BLaER1 (cell line): ENCODE data around the gene BICD2.
A peak's percentile ranks its signal among the peaks of the same experiment; 100 is the strongest.

Experiments used
- H3K27ac ChIP-seq: shearing (Covaris generic); formaldehyde crosslinking; 2 replicates; pipeline ENCODE4 v1.8.1; 2022
- H3K27me3 ChIP-seq: shearing (Covaris generic); formaldehyde crosslinking; 2 replicates; pipeline ENCODE4 v1.8.1; 2022
- H3K36me3 ChIP-seq: shearing (Covaris generic); formaldehyde crosslinking; 2 replicates; pipeline ENCODE4 v1.8.1; 2022
- H3K4me1 ChIP-seq: shearing (Covaris generic); formaldehyde crosslinking; 2 replicates; pipeline ENCODE4 v1.8.1; 2022
- H3K4me2 ChIP-seq: shearing (Covaris generic); formaldehyde crosslinking; 2 replicates; pipeline ENCODE4 v1.8.1; 2022
- H3K4me3 ChIP-seq: shearing (Covaris generic); formaldehyde crosslinking; 2 replicates; pipeline ENCODE4 v1.8.1; 2022
- H3K9ac ChIP-seq: shearing (Covaris generic); formaldehyde crosslinking; 2 replicates; pipeline ENCODE4 v1.8.1; 2022
- H3K9me3 ChIP-seq: shearing (Covaris generic); formaldehyde crosslinking; 2 replicates; pipeline ENCODE4 v1.8.1; 2022
- H4K20me1 ChIP-seq: shearing (Covaris generic); formaldehyde crosslinking; 2 replicates; pipeline ENCODE4 v1.8.1; 2022
- Cebpa-rat ChIP-seq: shearing (Covaris generic); IDR thresholded peaks from 2 replicates; pipeline ENCODE4 v1.8.1; 2022

Gene BICD2

DNA sequence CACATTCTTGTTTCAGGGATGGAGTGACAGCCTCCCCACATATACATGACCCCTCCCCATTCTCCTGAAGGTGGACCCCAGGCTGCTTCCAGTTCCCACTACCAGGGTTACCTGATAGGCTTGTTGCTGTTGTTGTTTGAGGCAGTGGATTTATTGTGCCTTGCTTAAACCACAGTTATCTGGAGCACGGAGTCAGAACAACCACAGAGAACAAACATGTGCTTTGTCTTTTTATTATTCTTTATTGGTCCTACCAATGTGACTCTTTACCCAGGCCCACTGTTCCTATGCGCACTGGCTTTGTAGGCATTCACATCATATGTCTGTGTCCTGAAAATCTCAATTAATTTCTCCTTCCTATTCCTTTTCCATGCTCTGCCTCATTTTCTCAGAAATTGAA is 53.5 kb downstream of the BICD2 start:
- H3K9me3 ChIP-seq, result 0 out of 2 replicates have a peak, but pooled peaks cover 4% of the 10 kb centered on the region
- H4K20me1 ChIP-seq, result peaks cover 13% of the 10 kb centered on the region
- no peak for TF ChIP-seq Cebpa-rat
- H3K4me1 ChIP-seq, result peaks cover 24% of the 10 kb centered on the region
- no peak overlapping the region for H3K4me2 ChIP-seq
- no peak overlapping the region for H3K27ac ChIP-seq
- peaks cover 85% of the 10 kb centered on the region for H3K36me3 ChIP-seq
- no peak overlapping the region for H3K4me3 ChIP-seq
- no peaks in the 10 kb centered on the region for H3K27me3 ChIP-seq
- H3K9ac ChIP-seq, result no peak overlapping the region

DNA sequence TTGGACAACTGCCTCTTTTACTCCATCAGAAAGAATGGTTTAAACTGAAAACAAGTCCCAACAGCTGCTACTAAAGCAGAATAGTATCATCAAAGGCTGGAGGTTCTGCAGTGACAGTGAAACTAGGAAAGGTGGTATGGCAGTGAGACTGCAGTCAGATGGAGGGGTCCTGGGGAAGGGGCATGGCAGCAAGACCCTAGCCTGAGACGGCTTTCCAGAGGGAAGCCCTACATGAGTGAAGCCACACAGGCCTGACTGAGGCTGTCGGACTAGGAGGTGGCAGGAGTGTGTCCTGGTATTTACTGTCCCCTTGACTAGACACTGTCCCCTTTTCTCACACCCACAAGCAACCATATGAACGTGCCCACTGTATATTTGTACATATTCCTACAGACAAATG is 54.3 kb downstream of the BICD2 start:
- TF ChIP-seq Cebpa-rat, result no peak
- Histone ChIP-seq H3K27me3 (no peaks in the 10 kb centered on the region), H3K9me3 (0 out of 2 replicates have a peak, but pooled peaks cover 4% of the 10 kb centered on the region), H3K27ac (no peak overlapping the region), H3K9ac (no peak overlapping the region), H3K4me2 (no peak overlapping the region), H3K36me3 (peaks cover 85% of the 10 kb centered on the region), H3K4me3 (no peak overlapping the region), H3K4me1 (peaks cover 24% of the 10 kb centered on the region), H4K20me1 (peaks cover 5% of the 10 kb centered on the region; the same call in 1 of the 2 replicates)

DNA sequence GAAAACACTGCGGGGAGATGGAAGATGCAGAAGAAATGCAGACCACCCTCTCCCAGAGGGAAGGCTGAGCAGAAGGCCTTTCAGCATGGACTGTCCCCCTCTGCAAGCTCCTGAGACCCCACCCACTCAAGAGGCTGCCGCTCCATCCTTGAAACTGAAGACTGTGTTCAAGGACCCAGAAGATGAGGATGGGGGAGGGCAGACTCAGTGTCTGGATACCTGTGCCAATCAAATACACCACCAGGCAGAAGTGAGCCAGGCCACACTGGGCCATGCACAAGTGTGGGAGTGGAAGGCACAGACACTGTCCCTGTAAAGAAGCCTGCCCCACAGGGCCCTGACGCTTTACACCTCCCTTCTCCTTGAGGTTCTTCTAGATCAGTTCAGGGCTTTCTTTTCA is 54.7 kb downstream of the BICD2 start:
- Histone ChIP-seq H3K4me1 (peaks cover 24% of the 10 kb centered on the region), H3K9ac (no peak overlapping the region), H4K20me1 (peaks cover under 1% of the 10 kb centered on the region; the same call in 1 of the 2 replicates), H3K27ac (no peak overlapping the region), H3K9me3 (0 out of 2 replicates have a peak, but pooled peaks cover 4% of the 10 kb centered on the region), H3K4me2 (no peak overlapping the region), H3K4me3 (no peak overlapping the region), H3K27me3 (no peaks in the 10 kb centered on the region), H3K36me3 (peaks cover 83% of the 10 kb centered on the region)
- no peak for TF ChIP-seq Cebpa-rat

DNA sequence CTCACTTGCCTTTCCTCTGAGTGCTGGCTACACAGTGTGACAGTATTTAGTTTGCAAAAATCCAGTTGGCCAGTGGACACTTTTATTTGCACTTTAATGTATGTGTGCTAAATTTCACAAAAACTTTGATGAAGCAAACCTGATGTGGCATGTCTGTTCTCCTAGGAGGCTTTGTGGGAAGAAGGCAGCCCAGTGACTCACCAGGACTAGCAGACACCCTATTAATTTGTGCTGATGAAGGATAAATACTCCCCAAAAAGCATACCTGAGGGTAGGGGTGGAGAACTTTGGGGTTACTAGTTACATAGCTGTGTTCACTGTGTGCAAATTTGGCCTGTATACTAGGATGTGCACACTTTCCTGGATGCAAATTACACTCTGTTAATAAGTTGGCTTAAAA is 55.4 kb downstream of the BICD2 start:
- Histone ChIP-seq H3K4me2 (no peak overlapping the region), H4K20me1 (no peaks in the 10 kb centered on the region), H3K4me1 (peaks cover 24% of the 10 kb centered on the region), H3K9me3 (0 out of 2 replicates have a peak, but pooled peaks cover 4% of the 10 kb centered on the region), H3K9ac (no peak overlapping the region), H3K27me3 (no peaks in the 10 kb centered on the region), H3K36me3 (peaks cover 83% of the 10 kb centered on the region), H3K4me3 (no peak overlapping the region), H3K27ac (no peak overlapping the region)
- TF ChIP-seq Cebpa-rat, result no peak

DNA sequence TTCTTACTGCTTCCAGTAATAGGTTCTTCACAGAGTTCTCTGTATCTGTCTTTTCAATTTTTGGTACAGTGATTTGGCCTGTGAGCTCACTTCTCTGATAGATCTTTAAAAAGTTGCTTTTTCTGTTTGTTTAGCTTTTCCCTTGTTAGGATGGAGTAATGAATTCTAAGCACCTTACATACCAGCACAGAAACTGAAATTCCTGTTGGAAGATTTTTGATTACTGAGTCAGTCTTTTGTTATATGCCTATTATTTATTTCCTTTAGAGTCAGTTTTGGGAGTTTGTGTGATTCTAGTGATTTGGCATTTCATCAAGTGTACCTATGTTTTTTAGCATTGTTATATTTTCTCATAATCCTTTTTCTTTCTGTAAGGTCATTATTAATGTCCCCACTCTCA is 57.1 kb downstream of the BICD2 start:
- Histone ChIP-seq H3K9me3 (0 out of 2 replicates have a peak, but pooled peaks cover 4% of the 10 kb centered on the region), H3K4me2 (no peak overlapping the region), H3K9ac (no peak overlapping the region), H3K4me3 (no peak overlapping the region), H4K20me1 (no peaks in the 10 kb centered on the region), H3K4me1 (peaks cover 9% of the 10 kb centered on the region), H3K36me3 (peaks cover 70% of the 10 kb centered on the region), H3K27me3 (no peaks in the 10 kb centered on the region), H3K27ac (no peak overlapping the region)
- no peak for TF ChIP-seq Cebpa-rat

DNA sequence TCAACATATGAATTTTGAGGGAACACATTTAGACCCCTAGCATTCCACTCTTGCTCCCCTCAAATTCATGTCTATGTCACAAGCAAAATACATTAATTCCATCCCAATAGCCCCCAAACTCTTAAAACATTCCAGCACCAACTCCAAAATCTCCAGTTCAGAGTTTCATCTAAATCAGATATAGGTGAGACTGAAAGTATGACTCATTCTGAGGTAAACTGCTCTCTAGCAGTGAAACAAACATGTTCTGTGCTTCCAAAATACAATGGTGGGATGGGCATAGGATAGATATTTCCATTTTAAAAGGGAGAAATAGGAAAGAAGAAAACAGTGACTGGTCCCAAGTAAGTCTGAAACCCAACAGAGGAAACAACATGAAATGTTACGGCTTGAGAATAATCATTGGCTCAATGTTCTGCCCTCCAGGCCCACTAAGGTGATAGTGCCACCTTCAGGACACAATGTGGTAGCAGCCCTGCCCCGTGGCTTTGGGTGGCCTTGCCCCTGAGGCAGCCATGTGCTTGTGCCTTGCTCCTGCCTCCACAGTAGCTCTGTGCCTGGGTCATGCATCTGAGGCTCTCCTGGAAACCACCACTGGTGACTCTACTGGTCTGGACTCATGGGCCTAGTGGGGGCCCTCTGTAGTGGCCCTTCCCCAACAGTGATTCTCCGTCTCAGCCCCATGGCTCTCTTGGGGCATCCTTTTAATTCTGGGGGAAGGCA is 58.3 kb downstream of the BICD2 start:
- peaks cover 61% of the 10 kb centered on the region for H3K36me3 ChIP-seq
- H3K27me3 ChIP-seq, result no peaks in the 10 kb centered on the region
- 0 out of 2 replicates have a peak, but pooled peaks cover 8% of the 10 kb centered on the region for H3K9me3 ChIP-seq
- no peak overlapping the region for H3K27ac ChIP-seq
- no peak overlapping the region for H3K4me2 ChIP-seq
- no peak for TF ChIP-seq Cebpa-rat
- H3K9ac ChIP-seq, result no peak overlapping the region
- H3K4me3 ChIP-seq, result no peak overlapping the region
- no peaks in the 10 kb centered on the region for H4K20me1 ChIP-seq
- H3K4me1 ChIP-seq, result no peaks in the 10 kb centered on the region

DNA sequence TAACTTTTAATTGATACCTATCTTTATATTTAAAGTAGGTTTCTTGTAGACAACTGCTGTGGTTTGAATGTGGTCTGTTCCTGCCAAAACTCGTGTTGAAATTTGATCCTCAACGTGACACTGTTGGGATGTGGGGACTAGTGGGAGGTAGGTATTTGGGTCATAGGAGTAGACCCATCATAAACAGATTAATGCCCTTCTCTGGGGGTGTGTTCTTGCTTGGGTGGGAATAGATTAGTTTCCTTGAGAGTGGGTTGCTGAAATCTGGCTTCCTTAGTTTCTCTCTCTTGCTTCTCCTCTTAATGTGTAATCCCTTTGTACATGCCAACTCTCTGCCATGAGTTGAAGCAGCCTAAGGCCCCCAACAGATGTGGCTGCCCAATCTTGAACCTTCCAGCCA is 60.1 kb downstream of the BICD2 start:
- no peak for TF ChIP-seq Cebpa-rat
- Histone ChIP-seq H3K4me1 (no peaks in the 10 kb centered on the region), H3K4me3 (no peak overlapping the region), H3K9me3 (peaks cover 15% of the 10 kb centered on the region), H3K27me3 (no peaks in the 10 kb centered on the region), H3K27ac (no peak overlapping the region), H3K9ac (no peak overlapping the region), H4K20me1 (no peaks in the 10 kb centered on the region), H3K36me3 (peaks cover 42% of the 10 kb centered on the region), H3K4me2 (no peak overlapping the region)

DNA sequence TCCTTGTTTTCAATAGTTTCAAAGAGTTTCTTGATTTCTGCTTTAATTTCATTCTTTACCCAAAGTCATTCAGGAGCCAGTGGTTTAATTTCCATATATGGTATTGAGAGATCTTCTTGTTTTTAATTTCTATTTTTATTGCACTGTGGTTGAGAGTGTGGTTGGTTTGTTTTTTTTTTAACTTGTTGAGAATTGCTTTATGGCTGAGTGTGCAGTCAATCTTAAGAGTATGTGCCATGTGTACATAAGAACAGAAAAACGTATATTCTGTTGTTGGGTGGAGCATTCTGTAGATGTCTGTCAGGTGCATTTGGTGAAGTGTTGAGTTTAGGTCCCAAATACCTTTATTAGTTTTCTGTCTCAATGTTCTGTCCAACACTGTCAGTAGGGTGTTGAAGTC is 68.0 kb downstream of the BICD2 start:
- Histone ChIP-seq H4K20me1 (no peaks in the 10 kb centered on the region), H3K4me3 (no peak overlapping the region), H3K4me1 (peaks cover 11% of the 10 kb centered on the region), H3K4me2 (peak overlapping the region; percentile 46), H3K9ac (no peak overlapping the region), H3K27me3 (no peaks in the 10 kb centered on the region), H3K9me3 (peaks cover 83% of the 10 kb centered on the region), H3K36me3 (peaks cover 17% of the 10 kb centered on the region), H3K27ac (no peak overlapping the region)
- no peak for TF ChIP-seq Cebpa-rat

DNA sequence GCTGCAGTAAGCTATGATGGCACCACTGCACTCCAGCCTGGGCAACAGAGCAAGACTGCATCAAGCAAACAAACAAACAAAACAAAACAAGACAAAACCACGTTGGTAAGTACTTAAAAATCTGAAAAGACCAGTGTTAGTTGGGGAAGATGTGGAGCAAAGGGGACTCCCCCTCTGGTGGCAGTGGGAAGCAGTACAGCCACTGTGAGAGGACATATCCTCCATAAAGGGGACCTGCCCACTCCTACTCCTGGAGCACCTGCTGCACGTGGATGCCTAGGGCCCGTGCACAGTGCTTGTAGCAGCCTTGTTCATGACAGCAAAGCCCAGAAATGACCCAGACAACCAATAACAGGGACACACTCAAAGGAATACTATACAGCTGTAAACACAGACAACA is 77.7 kb downstream of the BICD2 start:
- no peak for TF ChIP-seq Cebpa-rat
- H3K27ac ChIP-seq, result no peak overlapping the region
- no peak overlapping the region for H3K4me2 ChIP-seq
- H3K9me3 ChIP-seq, result peaks cover 25% of the 10 kb centered on the region
- no peaks in the 10 kb centered on the region for H3K27me3 ChIP-seq
- H3K4me1 ChIP-seq, result peaks cover 2% of the 10 kb centered on the region
- H3K36me3 ChIP-seq, result no peaks in the 10 kb centered on the region
- no peak overlapping the region for H3K9ac ChIP-seq
- no peaks in the 10 kb centered on the region for H4K20me1 ChIP-seq
- no peak overlapping the region for H3K4me3 ChIP-seq

DNA sequence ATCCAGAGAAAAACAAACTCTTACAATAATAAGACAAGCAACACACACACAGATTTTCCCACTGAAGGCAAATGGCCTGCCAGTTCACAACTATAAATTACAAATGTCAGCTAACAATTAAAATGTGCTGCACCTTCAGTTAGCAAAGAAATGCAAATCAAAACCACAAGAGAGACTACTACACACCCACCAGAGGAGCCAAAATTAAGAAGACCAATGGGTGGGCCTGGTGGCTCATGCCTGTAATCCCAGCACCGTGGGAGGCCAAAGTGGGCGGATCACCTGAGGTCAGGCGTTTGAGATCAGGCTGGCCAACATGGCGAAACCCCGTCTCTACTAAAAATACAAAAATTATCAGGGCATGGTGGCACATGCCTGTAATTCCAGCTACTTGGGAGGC is 79.6 kb downstream of the BICD2 start:
- Histone ChIP-seq H3K4me1 (peaks cover 21% of the 10 kb centered on the region), H4K20me1 (no peaks in the 10 kb centered on the region), H3K27me3 (no peaks in the 10 kb centered on the region), H3K4me3 (no peak overlapping the region), H3K9me3 (peaks cover 7% of the 10 kb centered on the region; the same call in 1 of the 2 replicates), H3K4me2 (no peak overlapping the region), H3K9ac (no peak overlapping the region), H3K27ac (no peak overlapping the region), H3K36me3 (no peaks in the 10 kb centered on the region)
- no peak for TF ChIP-seq Cebpa-rat
